ENCODE data around the gene GTSE1. TPM values are rescaled to one million over a fixed set of nuclear protein-coding genes. Genes with fewer than 3 reads are reported as not detected.

GTSE1 gene
- total and polyA plus RNA-seq, 2 donors: 4.4 to 14.1 TPM

- Histone ChIP-seq H3K9me3 (ENCODE audit: control insufficient read depth in 2 of 2, insufficient read depth in 1 of 2, low read length in 1 of 2) (no peaks in the 10 kb centered on the region), H3K4me3 (ENCODE audit: low read length in 2 of 2) (no peak overlapping the region), H3K27me3 (ENCODE audit: control insufficient read depth in 2 of 2, insufficient read depth in 1 of 2, low read length in 1 of 2) (no peaks in the 10 kb centered on the region), H3K36me3 (ENCODE audit: control insufficient read depth in 2 of 2, insufficient read depth in 2 of 2, low read length in 1 of 2) (peaks cover 66 to 80% of the 10 kb centered on the region in 2 donors), H3K27ac (ENCODE audit: low read depth in 1 of 2, low read length in 1 of 2) (no peak overlapping the region), H3K4me1 (ENCODE audit: control insufficient read depth in 2 of 2, insufficient read depth in 2 of 2, low read length in 2 of 2) (no peaks in the 10 kb centered on the region)
- DNase-seq (ENCODE audit: low read depth in 6 of 9, low spot score in 9 of 9): no peak
- WGBS: 92% methylated on average over 15 of the region's 15 CpGs
These were observed 21.9 kb downstream of the GTSE1 start for GRCh38 chr22:46318576-46318975.

GRCh38 chr22:46319319-46319718, 22.6 kb downstream of the GTSE1 start:
- Histone ChIP-seq H3K36me3 (ENCODE audit: control insufficient read depth in 2 of 2, insufficient read depth in 2 of 2, low read length in 1 of 2) (peaks cover 63 to 82% of the 10 kb centered on the region in 2 donors), H3K27ac (ENCODE audit: low read depth in 1 of 2, low read length in 1 of 2) (no peak overlapping the region), H3K27me3 (ENCODE audit: control insufficient read depth in 2 of 2, insufficient read depth in 1 of 2, low read length in 1 of 2) (no peaks in the 10 kb centered on the region), H3K4me1 (ENCODE audit: control insufficient read depth in 2 of 2, insufficient read depth in 2 of 2, low read length in 2 of 2) (no peaks in the 10 kb centered on the region), H3K4me3 (ENCODE audit: low read length in 2 of 2) (no peak overlapping the region), H3K9me3 (ENCODE audit: control insufficient read depth in 2 of 2, insufficient read depth in 1 of 2, low read length in 1 of 2) (no peaks in the 10 kb centered on the region)
- 97% methylated on average over 10 of the region's 10 CpGs for WGBS
- no peak for DNase-seq (ENCODE audit: low read depth in 6 of 9, low spot score in 9 of 9)

GRCh38 chr22:46320166-46320710, 23.6 kb downstream of the GTSE1 start:
- H3K27me3 ChIP-seq (ENCODE audit: control insufficient read depth in 2 of 2, insufficient read depth in 1 of 2, low read length in 1 of 2): no peaks in the 10 kb centered on the region
- no peak overlapping the region for H3K27ac ChIP-seq (ENCODE audit: low read depth in 1 of 2, low read length in 1 of 2)
- peaks cover 70 to 87% of the 10 kb centered on the region in 2 donors for H3K36me3 ChIP-seq (ENCODE audit: control insufficient read depth in 2 of 2, insufficient read depth in 2 of 2, low read length in 1 of 2)
- DNase-seq (ENCODE audit: low read depth in 6 of 9, low spot score in 9 of 9): no peak
- no peaks in the 10 kb centered on the region for H3K9me3 ChIP-seq (ENCODE audit: control insufficient read depth in 2 of 2, insufficient read depth in 1 of 2, low read length in 1 of 2)
- H3K4me1 ChIP-seq (ENCODE audit: control insufficient read depth in 2 of 2, insufficient read depth in 2 of 2, low read length in 2 of 2): no peaks in the 10 kb centered on the region
- no peak overlapping the region for H3K4me3 ChIP-seq (ENCODE audit: low read length in 2 of 2)
- WGBS: 98% methylated on average over 14 of the region's 14 CpGs

GRCh38 chr22:46320716-46321386, 24.2 kb downstream of the GTSE1 start:
- Histone ChIP-seq H3K27ac (ENCODE audit: low read depth in 1 of 2, low read length in 1 of 2) (no peak overlapping the region), H3K27me3 (ENCODE audit: control insufficient read depth in 2 of 2, insufficient read depth in 1 of 2, low read length in 1 of 2) (no peaks in the 10 kb centered on the region), H3K9me3 (ENCODE audit: control insufficient read depth in 2 of 2, insufficient read depth in 1 of 2, low read length in 1 of 2) (no peaks in the 10 kb centered on the region), H3K36me3 (ENCODE audit: control insufficient read depth in 2 of 2, insufficient read depth in 2 of 2, low read length in 1 of 2) (peaks cover 70 to 93% of the 10 kb centered on the region in 2 donors), H3K4me1 (ENCODE audit: control insufficient read depth in 2 of 2, insufficient read depth in 2 of 2, low read length in 2 of 2) (no peaks in the 10 kb centered on the region), H3K4me3 (ENCODE audit: low read length in 2 of 2) (no peak overlapping the region)
- WGBS: 97% methylated on average over 20 of the region's 20 CpGs
- DNase-seq (ENCODE audit: low read depth in 6 of 9, low spot score in 9 of 9): no peak

GRCh38 chr22:46322711-46323110, 26.0 kb downstream of the GTSE1 start:
- Histone ChIP-seq H3K9me3 (ENCODE audit: control insufficient read depth in 2 of 2, insufficient read depth in 1 of 2, low read length in 1 of 2) (no peaks in the 10 kb centered on the region), H3K36me3 (ENCODE audit: control insufficient read depth in 2 of 2, insufficient read depth in 2 of 2, low read length in 1 of 2) (peaks cover 71 to 85% of the 10 kb centered on the region in 2 donors), H3K4me3 (ENCODE audit: low read length in 2 of 2) (no peak overlapping the region), H3K27ac (ENCODE audit: low read depth in 1 of 2, low read length in 1 of 2) (no peak overlapping the region), H3K27me3 (ENCODE audit: control insufficient read depth in 2 of 2, insufficient read depth in 1 of 2, low read length in 1 of 2) (no peaks in the 10 kb centered on the region), H3K4me1 (ENCODE audit: control insufficient read depth in 2 of 2, insufficient read depth in 2 of 2, low read length in 2 of 2) (no peaks in the 10 kb centered on the region)
- no peak for DNase-seq (ENCODE audit: low read depth in 6 of 9, low spot score in 9 of 9)
- 98% methylated on average over 15 of the region's 15 CpGs for WGBS

- Histone ChIP-seq H3K4me1 (ENCODE audit: control insufficient read depth in 2 of 2, insufficient read depth in 2 of 2, low read length in 2 of 2) (no peaks in the 10 kb centered on the region), H3K27ac (ENCODE audit: low read depth in 1 of 2, low read length in 1 of 2) (no peak overlapping the region), H3K4me3 (ENCODE audit: low read length in 2 of 2) (no peak overlapping the region), H3K36me3 (ENCODE audit: control insufficient read depth in 2 of 2, insufficient read depth in 2 of 2, low read length in 1 of 2) (peaks cover 71 to 85% of the 10 kb centered on the region in 2 donors), H3K9me3 (ENCODE audit: control insufficient read depth in 2 of 2, insufficient read depth in 1 of 2, low read length in 1 of 2) (no peaks in the 10 kb centered on the region), H3K27me3 (ENCODE audit: control insufficient read depth in 2 of 2, insufficient read depth in 1 of 2, low read length in 1 of 2) (no peaks in the 10 kb centered on the region)
- no peak for DNase-seq (ENCODE audit: low read depth in 6 of 9, low spot score in 9 of 9)
- WGBS: 96% methylated on average over 19 of the region's 19 CpGs
These were observed 26.5 kb downstream of the GTSE1 start for GRCh38 chr22:46323162-46323561.

- H3K4me1 ChIP-seq (ENCODE audit: control insufficient read depth in 2 of 2, insufficient read depth in 2 of 2, low read length in 2 of 2): no peaks in the 10 kb centered on the region
- DNase-seq (ENCODE audit: low read depth in 6 of 9, low spot score in 9 of 9): no peak
- WGBS: 93% methylated on average over 23 of the region's 23 CpGs
- no peaks in the 10 kb centered on the region for H3K27me3 ChIP-seq (ENCODE audit: control insufficient read depth in 2 of 2, insufficient read depth in 1 of 2, low read length in 1 of 2)
- H3K4me3 ChIP-seq (ENCODE audit: low read length in 2 of 2): no peak overlapping the region
- peaks cover 79 to 80% of the 10 kb centered on the region in 2 donors for H3K36me3 ChIP-seq (ENCODE audit: control insufficient read depth in 2 of 2, insufficient read depth in 2 of 2, low read length in 1 of 2)
- H3K9me3 ChIP-seq (ENCODE audit: control insufficient read depth in 2 of 2, insufficient read depth in 1 of 2, low read length in 1 of 2): no peaks in the 10 kb centered on the region
- no peak overlapping the region for H3K27ac ChIP-seq (ENCODE audit: low read depth in 1 of 2, low read length in 1 of 2)
These were observed 29.5 kb downstream of the GTSE1 start for GRCh38 chr22:46326066-46326680.

GRCh38 chr22:46327691-46328465, 31.2 kb downstream of the GTSE1 start:
- DNase-seq (ENCODE audit: low read depth in 6 of 9, low spot score in 9 of 9): no peak
- H3K4me3 ChIP-seq (ENCODE audit: low read length in 2 of 2): no peak overlapping the region
- no peaks in the 10 kb centered on the region for H3K9me3 ChIP-seq (ENCODE audit: control insufficient read depth in 2 of 2, insufficient read depth in 1 of 2, low read length in 1 of 2)
- H3K27me3 ChIP-seq (ENCODE audit: control insufficient read depth in 2 of 2, insufficient read depth in 1 of 2, low read length in 1 of 2): no peaks in the 10 kb centered on the region
- 97% methylated on average over 13 of the region's 13 CpGs for WGBS
- H3K4me1 ChIP-seq (ENCODE audit: control insufficient read depth in 2 of 2, insufficient read depth in 2 of 2, low read length in 2 of 2): no peaks in the 10 kb centered on the region
- H3K27ac ChIP-seq (ENCODE audit: low read depth in 1 of 2, low read length in 1 of 2): no peak overlapping the region
- peaks cover 78 to 88% of the 10 kb centered on the region in 2 donors for H3K36me3 ChIP-seq (ENCODE audit: control insufficient read depth in 2 of 2, insufficient read depth in 2 of 2, low read length in 1 of 2)

GRCh38 chr22:46328797-46329196, 32.1 kb downstream of the GTSE1 start:
- no peak overlapping the region for H3K4me3 ChIP-seq (ENCODE audit: low read length in 2 of 2)
- H3K36me3 ChIP-seq (ENCODE audit: control insufficient read depth in 2 of 2, insufficient read depth in 2 of 2, low read length in 1 of 2): peaks cover 68 to 84% of the 10 kb centered on the region in 2 donors
- DNase-seq (ENCODE audit: low read depth in 6 of 9, low spot score in 9 of 9): no peak
- no peaks in the 10 kb centered on the region for H3K4me1 ChIP-seq (ENCODE audit: control insufficient read depth in 2 of 2, insufficient read depth in 2 of 2, low read length in 2 of 2)
- H3K27ac ChIP-seq (ENCODE audit: low read depth in 1 of 2, low read length in 1 of 2): no peak overlapping the region
- H3K27me3 ChIP-seq (ENCODE audit: control insufficient read depth in 2 of 2, insufficient read depth in 1 of 2, low read length in 1 of 2): no peaks in the 10 kb centered on the region
- H3K9me3 ChIP-seq (ENCODE audit: control insufficient read depth in 2 of 2, insufficient read depth in 1 of 2, low read length in 1 of 2): no peaks in the 10 kb centered on the region
- WGBS: 98% methylated on average over 11 of the region's 11 CpGs

All from thymus (tissue), 11 donors.